ENCODE results near the gene ANXA2.
"Not testable (repeated sequence)": the region's sequence is repeated elsewhere in the genome, so short reads cannot be mapped to it uniquely, and the experiment has no call there.

- TF ChIP-seq POLR2A, CTCF (IDR thresholded peaks at IDR 0.05): not testable (repeated sequence)
Observed at GRCh38 chr15:60404351-60404750, 6.6 kb upstream of the ANXA2 start.
